CD8-positive, alpha-beta memory T cell (primary cell): ENCODE measurements around the gene GSG1L. TPM values are rescaled to one million over a fixed set of nuclear protein-coding genes. Genes with fewer than 3 reads are reported as not detected.
"Not testable (repeated sequence)": the region's sequence is repeated elsewhere in the genome, so short reads cannot be mapped to it uniquely, and the experiment has no call there.

Source experiments
- CTCF ChIA-PET: fragments of 350-600 bp; sonication (Branson Sonifier 250); formaldehyde crosslinking; loops from one replicate; lab custom pipeline; 2021; ENCODE audit warnings: antibody characterized with exemption; lab: Charles Lee
- POLR2A ChIA-PET: fragments of 350-600 bp; sonication (Branson Sonifier 250); formaldehyde crosslinking; loops from one replicate; lab custom pipeline; 2021; ENCODE audit warnings: antibody characterized with exemption; lab: Charles Lee
- DNase-seq, 5 donors: peaks; one replicate each; pipeline versions ENCODE4 v3.0.0 to v3.0.0-alpha.2; 2020 to 2022; ENCODE audit warnings: mixed read lengths in 1 of 5
- H3K27ac ChIP-seq: one replicate; pipeline ENCODE4 v1.7.0; 2013; ENCODE audit warnings: low read depth, mild to moderate bottlenecking, low read length, moderate library complexity
- H3K27me3 ChIP-seq: 2 replicates; pipeline ENCODE4 v1.7.0; 2013; ENCODE audit warnings: low read length, mild to moderate bottlenecking; ENCODE audit not compliant: insufficient read depth, poor library complexity, severe bottlenecking
- H3K36me3 ChIP-seq: 2 replicates; pipeline ENCODE4 v1.7.0; 2013; ENCODE audit warnings: mild to moderate bottlenecking, low read length, moderate library complexity; ENCODE audit not compliant: insufficient read depth
- H3K4me1 ChIP-seq: 2 replicates; pipeline ENCODE4 v1.7.0; 2013; ENCODE audit warnings: mild to moderate bottlenecking, low read length, moderate library complexity; ENCODE audit not compliant: insufficient read depth
- H3K4me3 ChIP-seq: 2 replicates; pipeline ENCODE4 v1.7.0; 2013; ENCODE audit warnings: mild to moderate bottlenecking, low read length
- H3K9me3 ChIP-seq: 2 replicates; pipeline ENCODE4 v1.7.0; 2013; ENCODE audit warnings: mild to moderate bottlenecking, low read length
- H3K27ac Mint-ChIP-seq, 8 donors: one replicate each; pipeline ENCODE4 v1.8.0; 2020 to 2021; ENCODE audit warnings: mixed read lengths in 8 of 8, mild to moderate bottlenecking in 6 of 8, inconsistent platforms in 3 of 8, moderate library complexity in 3 of 8
- H3K27me3 Mint-ChIP-seq, 2 donors: one replicate each; pipeline ENCODE4 v1.8.0; 2020 to 2021; ENCODE audit warnings: mixed read lengths in 2 of 2, mild to moderate bottlenecking in 1 of 2, moderate library complexity in 1 of 2
- H3K36me3 Mint-ChIP-seq, 3 donors: one replicate each; pipeline ENCODE4 v1.8.0; 2020 to 2021; ENCODE audit warnings: mixed read lengths in 3 of 3, inconsistent platforms in 1 of 3, mild to moderate bottlenecking in 1 of 3
- H3K4me1 Mint-ChIP-seq, 3 donors: one replicate each; pipeline ENCODE4 v1.8.0; 2020 to 2021; ENCODE audit warnings: mixed read lengths in 3 of 3, inconsistent platforms in 1 of 3, mild to moderate bottlenecking in 1 of 3
- H3K4me3 Mint-ChIP-seq, 7 donors: one replicate each; pipeline ENCODE4 v1.8.0; 2020 to 2021; ENCODE audit warnings: mixed read lengths in 7 of 7, mild to moderate bottlenecking in 6 of 7, moderate library complexity in 4 of 7, inconsistent platforms in 2 of 7
- H3K9me3 Mint-ChIP-seq, 5 donors: one replicate each; pipeline ENCODE4 v1.8.0; 2020 to 2022; ENCODE audit warnings: mixed read lengths in 5 of 5, mild to moderate bottlenecking in 3 of 5, moderate library complexity in 2 of 5, inconsistent platforms in 1 of 5
- polyA plus RNA-seq: library from polyadenylated mRNA; unstranded; fragments of 300-500 nt; fragmentation: Illumina TruSeq; gene quantifications from one replicate; pipeline ENCODE4 v1.2.3, GENCODE V29; 2021
- total RNA-seq, 2 experiments: library from RNA; stranded (reverse); gene quantifications; one replicate each; pipeline ENCODE4 v1.2.3, GENCODE V29; 2021

The GSG1L gene
- total and polyA plus RNA-seq, 3 experiments from 2014 or later = 0.18 TPM; not detected in 2

DNA sequence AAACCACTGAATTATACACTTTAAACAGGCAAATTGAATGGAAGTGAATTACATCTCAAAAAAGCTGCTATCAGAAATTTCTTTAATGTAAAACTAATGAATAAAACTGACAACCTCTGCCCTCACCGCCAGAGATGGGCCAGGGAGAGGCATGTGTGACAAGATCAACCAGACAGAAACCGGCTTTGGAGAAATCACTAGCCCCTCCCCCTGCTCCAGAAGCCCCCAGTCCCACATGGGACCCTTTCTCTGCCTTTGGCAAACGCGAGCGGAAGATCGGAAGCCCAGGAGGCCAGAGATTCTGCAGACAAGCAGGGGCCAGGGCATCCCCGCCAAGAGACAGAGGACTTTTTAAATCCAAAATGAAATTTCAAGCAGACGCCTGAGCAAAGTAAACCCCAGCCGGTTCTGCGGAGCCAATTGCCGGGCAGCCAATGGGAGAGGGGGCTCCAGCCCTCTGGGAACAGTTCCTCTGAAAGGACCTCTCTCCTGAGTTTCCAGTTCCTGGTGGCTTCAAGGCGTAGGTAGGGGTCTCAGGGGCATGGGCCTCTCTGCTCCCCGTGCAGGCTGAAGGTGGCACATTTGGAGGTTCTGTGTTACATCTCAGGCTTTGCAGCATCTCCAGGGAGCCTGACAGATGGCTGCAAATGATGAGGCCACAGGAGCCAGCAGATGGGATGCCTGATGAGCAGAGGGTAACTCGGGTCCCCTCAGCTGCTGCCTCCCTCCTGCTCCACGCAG lies 118.1 kb downstream of the GSG1L start:
- H3K27me3 Mint-ChIP-seq = peaks cover 7 to 22% of the 10 kb centered on the region in 2 donors
- Histone ChIP-seq H3K4me3 (no peak overlapping the region), H3K4me1 (no peaks in the 10 kb centered on the region), H3K27me3 (no peaks in the 10 kb centered on the region), H3K9me3 (no peaks in the 10 kb centered on the region), H3K27ac (no peak overlapping the region), H3K36me3 (no peaks in the 10 kb centered on the region)
- no peaks in the 10 kb centered on the region for H3K36me3 Mint-ChIP-seq
- H3K4me3 Mint-ChIP-seq = no peak overlapping the region
- CTCF ChIA-PET = no interaction called here
- no peak for DNase-seq
- no peaks in the 10 kb centered on the region for H3K9me3 Mint-ChIP-seq
- H3K27ac Mint-ChIP-seq = no peak overlapping the region
- no peaks in the 10 kb centered on the region for H3K4me1 Mint-ChIP-seq
- POLR2A ChIA-PET = no interaction called here

DNA sequence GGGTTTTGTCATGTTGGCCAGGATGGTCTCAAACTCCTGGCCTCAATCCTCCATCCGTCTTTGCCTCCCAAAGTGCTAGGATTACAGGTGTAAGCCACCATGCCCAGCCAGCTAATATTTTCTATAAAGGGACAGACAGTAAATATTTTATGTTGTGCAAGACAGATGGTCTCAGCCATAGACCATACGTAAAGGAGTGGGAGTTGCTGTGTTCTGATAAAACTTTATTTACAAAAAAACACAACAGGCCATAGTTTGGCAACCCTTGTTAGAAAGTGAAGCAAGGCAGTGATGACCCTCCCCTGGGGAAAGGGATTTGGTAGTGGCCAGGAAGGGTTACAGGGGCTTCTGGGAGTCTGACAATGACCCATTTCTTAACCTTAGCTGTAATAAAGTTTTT lies 119.7 kb downstream of the GSG1L start:
- no peaks in the 10 kb centered on the region for H3K36me3 Mint-ChIP-seq
- no peak for DNase-seq
- H3K4me1 ChIP-seq = no peaks in the 10 kb centered on the region
- H3K9me3 ChIP-seq = no peaks in the 10 kb centered on the region
- H3K27me3 ChIP-seq = no peaks in the 10 kb centered on the region
- H3K36me3 ChIP-seq = no peaks in the 10 kb centered on the region
- no peak overlapping the region for H3K4me3 Mint-ChIP-seq
- POLR2A ChIA-PET = no interaction called here
- peaks cover 7 to 27% of the 10 kb centered on the region in 2 donors for H3K27me3 Mint-ChIP-seq
- no peak overlapping the region for H3K27ac ChIP-seq
- CTCF ChIA-PET = no interaction called here
- no peak overlapping the region for H3K4me3 ChIP-seq
- H3K4me1 Mint-ChIP-seq = no peaks in the 10 kb centered on the region
- H3K27ac Mint-ChIP-seq = peak overlapping the region in 1 of 8 donors; percentile 16
- H3K9me3 Mint-ChIP-seq = peaks cover 0 to 2% (median 0%) of the 10 kb centered on the region in 5 donors

- H3K27me3 ChIP-seq, H3K9me3 ChIP-seq, CTCF ChIA-PET, H3K4me3 ChIP-seq, H3K4me1 ChIP-seq, DNase-seq, H3K27ac ChIP-seq, POLR2A ChIA-PET, H3K4me3 Mint-ChIP-seq, H3K27ac Mint-ChIP-seq, H3K9me3 Mint-ChIP-seq, H3K4me1 Mint-ChIP-seq, H3K36me3 Mint-ChIP-seq, H3K36me3 ChIP-seq: not testable (repeated sequence)
- H3K27me3 Mint-ChIP-seq = peaks cover 17 to 31% of the 10 kb centered on the region in 2 donors
Measured at GRCh38 chr16:27942071-27942470, 121.4 kb downstream of the GSG1L start.

GRCh38 chr16:27935076-27935475 lies 128.4 kb downstream of the GSG1L start:
- Mint-ChIP-seq H3K4me1 (no peaks in the 10 kb centered on the region), H3K27me3 (peaks cover 34 to 40% of the 10 kb centered on the region in 2 donors), H3K36me3 (no peaks in the 10 kb centered on the region), H3K27ac (no peak overlapping the region), H3K4me3 (no peak overlapping the region), H3K9me3 (peaks cover 0 to 4% (median 2%) of the 10 kb centered on the region in 5 donors)
- Histone ChIP-seq H3K27me3 (no peaks in the 10 kb centered on the region), H3K4me3 (no peak overlapping the region), H3K9me3 (no peaks in the 10 kb centered on the region), H3K4me1 (no peaks in the 10 kb centered on the region), H3K36me3 (no peaks in the 10 kb centered on the region), H3K27ac (no peak overlapping the region)
- no peak for DNase-seq
- CTCF ChIA-PET = no interaction called here
- POLR2A ChIA-PET = no interaction called here

DNA sequence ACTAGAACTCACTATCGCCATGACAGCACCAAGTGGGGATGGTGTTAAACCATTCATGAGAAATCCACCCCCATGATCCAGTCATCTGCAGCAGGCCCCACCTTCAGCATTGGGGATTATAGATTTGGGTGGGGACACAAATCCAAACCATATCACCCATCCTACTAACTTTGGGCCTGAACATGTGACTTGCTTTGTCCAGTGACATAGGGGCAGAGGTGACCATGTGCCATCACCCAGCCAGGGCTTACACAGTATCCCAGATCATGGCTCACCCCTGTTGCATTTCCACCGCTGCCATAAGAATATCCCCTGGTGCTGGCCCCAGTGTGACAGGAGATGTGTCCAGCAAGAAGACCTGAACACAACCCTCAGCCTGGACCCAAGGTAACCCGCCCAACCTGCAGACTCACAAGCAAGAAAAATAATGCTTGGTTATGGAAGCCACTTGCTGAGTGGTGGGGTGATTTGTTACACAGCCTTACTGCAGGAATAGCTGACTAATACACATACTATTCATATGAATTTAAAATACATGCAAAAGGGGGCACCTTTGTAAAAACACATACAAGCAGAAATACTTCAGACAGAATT lies 130.9 kb downstream of the GSG1L start:
- H3K4me1 ChIP-seq = no peaks in the 10 kb centered on the region
- DNase-seq = no peak
- Mint-ChIP-seq H3K4me1 (no peaks in the 10 kb centered on the region), H3K36me3 (no peaks in the 10 kb centered on the region), H3K4me3 (no peak overlapping the region), H3K27ac (no peak overlapping the region), H3K9me3 (peaks cover 0 to 4% (median 2%) of the 10 kb centered on the region in 5 donors), H3K27me3 (peaks cover 34 to 55% of the 10 kb centered on the region in 2 donors)
- CTCF ChIA-PET = no interaction called here
- no peak overlapping the region for H3K4me3 ChIP-seq
- H3K36me3 ChIP-seq = no peaks in the 10 kb centered on the region
- H3K27me3 ChIP-seq = no peaks in the 10 kb centered on the region
- POLR2A ChIA-PET = no interaction called here
- no peaks in the 10 kb centered on the region for H3K9me3 ChIP-seq
- H3K27ac ChIP-seq = no peak overlapping the region

GRCh38 chr16:27929818-27930217 lies 133.7 kb downstream of the GSG1L start:
- H3K4me1 Mint-ChIP-seq = no peaks in the 10 kb centered on the region
- Histone ChIP-seq H3K36me3 (no peaks in the 10 kb centered on the region), H3K4me1 (no peaks in the 10 kb centered on the region), H3K27ac (no peak overlapping the region), H3K27me3 (no peaks in the 10 kb centered on the region), H3K9me3 (no peaks in the 10 kb centered on the region), H3K4me3 (no peak overlapping the region)
- DNase-seq = no peak
- no peak overlapping the region for H3K4me3 Mint-ChIP-seq
- peaks cover 32 to 61% of the 10 kb centered on the region in 2 donors for H3K27me3 Mint-ChIP-seq
- CTCF ChIA-PET = no interaction called here
- peaks cover 0 to 4% (median 0%) of the 10 kb centered on the region in 5 donors for H3K9me3 Mint-ChIP-seq
- no peaks in the 10 kb centered on the region for H3K36me3 Mint-ChIP-seq
- POLR2A ChIA-PET = no interaction called here
- no peak overlapping the region for H3K27ac Mint-ChIP-seq

DNA sequence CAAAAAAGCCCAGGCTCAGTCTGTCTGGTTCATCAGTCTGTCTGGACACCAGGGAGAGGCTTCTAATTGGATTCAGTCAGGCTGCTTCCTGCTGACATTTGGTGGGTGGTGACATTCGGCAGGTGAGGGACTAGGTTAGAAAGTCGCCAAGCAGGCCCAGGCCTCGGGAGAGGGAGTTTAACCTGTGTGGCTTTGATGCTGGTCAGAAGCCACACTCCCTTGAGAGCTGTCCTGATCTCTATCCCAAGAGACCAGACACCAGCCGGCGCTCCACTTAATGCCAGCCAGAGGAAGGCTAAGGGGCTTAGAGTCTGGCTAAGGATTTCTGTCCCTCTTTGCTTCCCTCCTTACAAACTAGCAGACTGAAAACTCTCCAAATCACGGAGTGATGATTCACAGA lies 135.0 kb downstream of the GSG1L start:
- Histone ChIP-seq H3K4me3 (no peak overlapping the region), H3K36me3 (no peaks in the 10 kb centered on the region), H3K9me3 (no peaks in the 10 kb centered on the region), H3K4me1 (no peaks in the 10 kb centered on the region), H3K27ac (no peak overlapping the region), H3K27me3 (no peaks in the 10 kb centered on the region)
- Mint-ChIP-seq H3K27me3 (peaks cover 37 to 62% of the 10 kb centered on the region in 2 donors), H3K36me3 (no peaks in the 10 kb centered on the region), H3K27ac (no peak overlapping the region), H3K4me3 (no peak overlapping the region), H3K4me1 (no peaks in the 10 kb centered on the region), H3K9me3 (peaks cover 0 to 4% (median 0%) of the 10 kb centered on the region in 5 donors)
- DNase-seq = no peak
- POLR2A ChIA-PET = no interaction called here
- CTCF ChIA-PET = no interaction called here

- POLR2A ChIA-PET = no interaction called here
- Histone ChIP-seq H3K4me1 (no peaks in the 10 kb centered on the region), H3K4me3 (no peak overlapping the region), H3K27me3 (no peaks in the 10 kb centered on the region), H3K27ac (no peak overlapping the region), H3K36me3 (no peaks in the 10 kb centered on the region), H3K9me3 (no peaks in the 10 kb centered on the region)
- H3K9me3 Mint-ChIP-seq = peaks cover 0 to 3% (median 0%) of the 10 kb centered on the region in 5 donors
- no peaks in the 10 kb centered on the region for H3K36me3 Mint-ChIP-seq
- H3K4me1 Mint-ChIP-seq = no peaks in the 10 kb centered on the region
- CTCF ChIA-PET = no interaction called here
- DNase-seq = no peak
- no peak overlapping the region for H3K4me3 Mint-ChIP-seq
- H3K27ac Mint-ChIP-seq = no peak overlapping the region
- peaks cover 35 to 66% of the 10 kb centered on the region in 2 donors for H3K27me3 Mint-ChIP-seq
Measured at GRCh38 chr16:27927266-27927901, 136.1 kb downstream of the GSG1L start.
